ENCODE measurements around the gene DYSF. TPM values are rescaled to one million over a fixed set of nuclear protein-coding genes. Genes with fewer than 3 reads are reported as not detected.

DYSF gene
- total RNA-seq, 1 donor from 2014 or later, result 42.8 TPM

GRCh38 chr2:71671203-71671854, 218.0 kb downstream of the DYSF start:
- no peak for TF ChIP-seq CTCF (IDR thresholded peaks at IDR 0.05; ENCODE audit: insufficient read depth, low read length, poor library complexity, severe bottlenecking)

GRCh38 chr2:71671895-71672825, 218.8 kb downstream of the DYSF start:
- no peak for DNase-seq (ENCODE audit: low read depth)
- Histone ChIP-seq H3K4me3 (ENCODE audit: low read depth, low read length) (no peak overlapping the region), H3K27me3 (ENCODE audit: control insufficient read depth, insufficient read depth, low read length) (no peaks in the 10 kb centered on the region), H3K36me3 (ENCODE audit: control insufficient read depth, insufficient read depth, low read length) (no peaks in the 10 kb centered on the region)
- TF ChIP-seq CTCF (IDR thresholded peaks at IDR 0.05; ENCODE audit: insufficient read depth, low read length, poor library complexity, severe bottlenecking), result no peak

More at GRCh38 chr2:71671203-71671854, 218.0 kb downstream of the DYSF start:
- Histone ChIP-seq H3K36me3 (ENCODE audit: control insufficient read depth, insufficient read depth, low read length) (no peaks in the 10 kb centered on the region), H3K27me3 (ENCODE audit: control insufficient read depth, insufficient read depth, low read length) (no peaks in the 10 kb centered on the region), H3K4me3 (ENCODE audit: low read depth, low read length) (no peak overlapping the region)
- DNase-seq (ENCODE audit: low read depth), result no peak

GRCh38 chr2:71672826-71673795, 219.8 kb downstream of the DYSF start:
- no peak overlapping the region for H3K4me3 ChIP-seq (ENCODE audit: low read depth, low read length)
- H3K36me3 ChIP-seq (ENCODE audit: control insufficient read depth, insufficient read depth, low read length), result no peaks in the 10 kb centered on the region
- DNase-seq (ENCODE audit: low read depth), result no peak
- no peaks in the 10 kb centered on the region for H3K27me3 ChIP-seq (ENCODE audit: control insufficient read depth, insufficient read depth, low read length)
- no peak for TF ChIP-seq CTCF (IDR thresholded peaks at IDR 0.05; ENCODE audit: insufficient read depth, low read length, poor library complexity, severe bottlenecking)

GRCh38 chr2:71674158-71674851, 220.9 kb downstream of the DYSF start:
- H3K4me3 ChIP-seq (ENCODE audit: low read depth, low read length), result no peak overlapping the region

More at GRCh38 chr2:71674158-71674851, 220.9 kb downstream of the DYSF start:
- H3K36me3 ChIP-seq (ENCODE audit: control insufficient read depth, insufficient read depth, low read length), result no peaks in the 10 kb centered on the region
- no peak for TF ChIP-seq CTCF (IDR thresholded peaks at IDR 0.05; ENCODE audit: insufficient read depth, low read length, poor library complexity, severe bottlenecking)
- no peaks in the 10 kb centered on the region for H3K27me3 ChIP-seq (ENCODE audit: control insufficient read depth, insufficient read depth, low read length)
- DNase-seq (ENCODE audit: low read depth), result no peak
